Inferior parietal cortex (tissue), 1 donor: ENCODE results near the gene NR4A2.

Experiments
- DNase-seq: peaks from one replicate; pipeline ENCODE4 v3.0.0-alpha.2; 2016; ENCODE audit errors: extremely low spot score

Gene NR4A2

GRCh38 chr2:156340377-156340776 is 7.9 kb upstream of the NR4A2 start:
- DNase-seq: peak; percentile 48

- DNase-seq: no peak
Measured at GRCh38 chr2:156339865-156340264, 7.3 kb upstream of the NR4A2 start.

- DNase-seq: peak; percentile 76
Measured at GRCh38 chr2:156339110-156339847, 6.8 kb upstream of the NR4A2 start.

GRCh38 chr2:156338578-156338977 is 6.1 kb upstream of the NR4A2 start:
- no peak for DNase-seq

GRCh38 chr2:156334496-156335478 is 2.3 kb upstream of the NR4A2 start:
- peak; percentile 74 for DNase-seq

- DNase-seq: peak; percentile 42
Measured at GRCh38 chr2:156333951-156334495, 1.5 kb upstream of the NR4A2 start.

- no peak for DNase-seq
Measured at GRCh38 chr2:156333274-156333950, 891 bp upstream of the NR4A2 start.

- DNase-seq: no peak
Measured at GRCh38 chr2:156332284-156332533, 312 bp downstream of the NR4A2 start.

GRCh38 chr2:156331572-156332283 is 793 bp downstream of the NR4A2 start:
- peak; percentile 51 for DNase-seq

GRCh38 chr2:156329927-156330726 is 2.4 kb downstream of the NR4A2 start:
- DNase-seq: no peak

- no peak for DNase-seq
Measured at GRCh38 chr2:156329031-156329926, 3.2 kb downstream of the NR4A2 start.

- DNase-seq: no peak
Measured at GRCh38 chr2:156327835-156328695, 4.5 kb downstream of the NR4A2 start.

GRCh38 chr2:156326526-156327095 is 5.9 kb downstream of the NR4A2 start:
- DNase-seq: no peak

GRCh38 chr2:156325688-156326525 is 6.6 kb downstream of the NR4A2 start:
- DNase-seq: no peak

GRCh38 chr2:156323754-156324153 is 8.8 kb downstream of the NR4A2 start:
- no peak for DNase-seq

GRCh38 chr2:156322686-156323231 is 9.8 kb downstream of the NR4A2 start:
- no peak for DNase-seq

- DNase-seq: no peak
Measured at GRCh38 chr2:156322051-156322685, 10.4 kb downstream of the NR4A2 start.
